ENCODE results near the gene ZNF687.

The ZNF687 gene

DNA sequence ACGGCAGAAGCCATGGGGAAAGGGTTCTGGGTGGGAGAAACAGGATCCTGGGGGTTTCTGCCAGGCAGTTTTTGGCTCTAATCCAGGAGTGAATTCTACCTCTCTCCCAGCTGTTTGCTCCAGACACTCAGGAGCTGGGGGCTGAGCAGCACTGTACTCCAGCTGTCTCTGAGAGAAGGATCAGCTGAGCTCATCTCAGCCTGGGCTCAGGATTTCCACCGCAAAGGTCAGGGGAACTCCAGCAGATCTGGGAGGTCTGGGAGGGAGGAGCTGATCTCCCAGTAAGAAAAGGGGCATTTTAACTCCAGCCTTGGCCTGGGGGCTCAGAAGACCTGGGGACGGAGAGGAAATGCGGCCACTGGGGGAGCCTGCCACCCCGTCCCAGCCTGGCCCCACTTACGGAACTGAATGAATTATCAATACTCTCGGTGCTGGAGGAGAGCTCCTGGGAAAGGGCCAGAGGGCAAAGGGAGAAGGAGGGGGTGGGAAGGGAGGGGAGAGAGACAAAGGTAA, 27.8 kb downstream of the ZNF687 start:
- no peak overlapping the region for H3K9ac ChIP-seq (ENCODE audit: low read length)
- no peaks in the 10 kb centered on the region for H3K27me3 ChIP-seq (ENCODE audit: control insufficient read depth, insufficient read depth, low read length)
- H3K4me3 ChIP-seq (ENCODE audit: low read length): no peak overlapping the region
- peaks cover 43% of the 10 kb centered on the region for H3K36me3 ChIP-seq (ENCODE audit: control insufficient read depth, insufficient read depth, low read length)
- peaks cover 18% of the 10 kb centered on the region for H3K4me1 ChIP-seq (ENCODE audit: control insufficient read depth, insufficient read depth, low read length)
- peak overlapping the region; percentile 20 for H3K27ac ChIP-seq (ENCODE audit: low read depth, low read length)

DNA sequence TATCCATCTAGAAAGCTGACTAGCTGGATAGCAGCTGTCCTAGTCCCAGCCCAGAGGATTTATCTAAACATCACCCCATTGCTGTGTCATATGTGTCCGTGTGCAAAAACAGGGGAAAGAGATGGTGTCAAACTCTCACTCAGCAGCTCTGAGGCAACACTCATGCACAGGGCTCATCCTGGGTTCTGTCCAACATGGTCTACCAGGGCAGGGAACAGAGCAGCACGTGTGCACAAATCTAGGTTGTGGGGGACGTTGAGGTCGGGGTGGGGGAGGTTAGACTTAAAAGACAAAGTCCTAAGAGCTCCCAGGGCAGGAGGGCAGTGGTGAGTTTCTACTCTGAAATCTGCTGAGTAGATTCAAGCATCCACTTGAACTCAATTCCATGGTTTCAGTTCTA, 28.9 kb downstream of the ZNF687 start:
- H3K9ac ChIP-seq (ENCODE audit: low read length): no peak overlapping the region
- H3K27me3 ChIP-seq (ENCODE audit: control insufficient read depth, insufficient read depth, low read length): no peaks in the 10 kb centered on the region
- no peak overlapping the region for H3K4me3 ChIP-seq (ENCODE audit: low read length)
- H3K4me1 ChIP-seq (ENCODE audit: control insufficient read depth, insufficient read depth, low read length): peaks cover 18% of the 10 kb centered on the region
- peaks cover 43% of the 10 kb centered on the region for H3K36me3 ChIP-seq (ENCODE audit: control insufficient read depth, insufficient read depth, low read length)
- H3K27ac ChIP-seq (ENCODE audit: low read depth, low read length): peak overlapping the region; percentile 64

DNA sequence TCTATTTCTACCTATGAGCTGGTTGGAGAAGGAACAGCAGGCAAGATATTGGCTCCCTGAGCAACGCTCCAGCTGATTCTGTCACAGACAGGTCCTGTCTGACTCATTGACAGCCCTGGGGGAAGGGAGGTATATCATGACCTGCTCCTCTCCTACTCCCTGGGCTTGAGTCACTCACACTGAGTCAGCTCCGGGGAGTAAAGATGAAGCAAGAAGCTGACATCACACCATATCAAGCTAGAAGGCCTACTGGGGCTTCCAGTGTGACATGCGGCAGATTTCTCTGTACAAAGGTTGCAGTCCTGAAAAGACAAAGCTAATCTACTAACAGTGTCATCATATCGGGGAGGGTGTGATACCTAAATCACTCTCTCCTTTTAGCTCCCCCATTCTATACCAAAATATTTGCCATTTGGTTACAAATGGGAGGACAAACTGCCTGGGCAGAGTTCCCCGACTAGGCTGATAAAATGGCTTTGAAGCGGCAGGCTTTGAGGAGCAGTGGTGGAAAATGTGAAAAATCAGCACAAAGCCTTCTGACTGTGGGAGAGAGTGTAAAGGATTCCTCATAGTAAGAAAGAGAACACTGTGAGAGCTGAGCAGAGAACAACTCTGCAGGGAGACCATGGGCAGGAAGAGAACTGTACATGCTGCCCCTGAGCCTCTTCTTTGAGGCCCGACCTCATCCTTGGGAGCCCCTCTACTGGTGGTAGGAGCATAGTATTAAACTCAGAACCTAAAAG, 29.7 kb downstream of the ZNF687 start:
- no peak overlapping the region for H3K4me3 ChIP-seq (ENCODE audit: low read length)
- H3K9ac ChIP-seq (ENCODE audit: low read length): no peak overlapping the region
- peaks cover 38% of the 10 kb centered on the region for H3K36me3 ChIP-seq (ENCODE audit: control insufficient read depth, insufficient read depth, low read length)
- H3K4me1 ChIP-seq (ENCODE audit: control insufficient read depth, insufficient read depth, low read length): peaks cover 18% of the 10 kb centered on the region
- no peaks in the 10 kb centered on the region for H3K27me3 ChIP-seq (ENCODE audit: control insufficient read depth, insufficient read depth, low read length)
- peak overlapping the region; percentile 64 for H3K27ac ChIP-seq (ENCODE audit: low read depth, low read length)

DNA sequence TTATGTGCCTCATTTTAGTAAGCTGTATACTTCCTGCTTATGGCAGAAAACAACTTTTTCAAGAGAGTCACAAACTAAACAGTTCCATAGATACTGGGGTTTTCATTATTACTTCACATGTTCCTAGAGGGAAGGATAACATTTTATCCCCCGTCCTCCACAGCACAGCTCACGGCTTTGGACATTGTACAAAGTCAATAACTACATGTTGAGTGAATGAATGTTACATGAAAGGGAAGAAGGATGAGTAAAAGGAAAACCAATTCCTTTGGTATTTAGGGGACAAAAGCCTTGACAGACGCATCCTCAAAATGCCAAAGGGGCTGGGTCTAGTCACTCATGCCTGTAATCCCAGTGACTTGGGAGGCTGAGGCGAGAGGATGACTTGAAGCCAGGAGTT, 30.3 kb downstream of the ZNF687 start:
- peaks cover 33% of the 10 kb centered on the region for H3K36me3 ChIP-seq (ENCODE audit: control insufficient read depth, insufficient read depth, low read length)
- H3K4me1 ChIP-seq (ENCODE audit: control insufficient read depth, insufficient read depth, low read length): peaks cover 18% of the 10 kb centered on the region
- no peaks in the 10 kb centered on the region for H3K27me3 ChIP-seq (ENCODE audit: control insufficient read depth, insufficient read depth, low read length)
- no peak overlapping the region for H3K4me3 ChIP-seq (ENCODE audit: low read length)
- no peak overlapping the region for H3K9ac ChIP-seq (ENCODE audit: low read length)
- H3K27ac ChIP-seq (ENCODE audit: low read depth, low read length): peak overlapping the region; percentile 64

DNA sequence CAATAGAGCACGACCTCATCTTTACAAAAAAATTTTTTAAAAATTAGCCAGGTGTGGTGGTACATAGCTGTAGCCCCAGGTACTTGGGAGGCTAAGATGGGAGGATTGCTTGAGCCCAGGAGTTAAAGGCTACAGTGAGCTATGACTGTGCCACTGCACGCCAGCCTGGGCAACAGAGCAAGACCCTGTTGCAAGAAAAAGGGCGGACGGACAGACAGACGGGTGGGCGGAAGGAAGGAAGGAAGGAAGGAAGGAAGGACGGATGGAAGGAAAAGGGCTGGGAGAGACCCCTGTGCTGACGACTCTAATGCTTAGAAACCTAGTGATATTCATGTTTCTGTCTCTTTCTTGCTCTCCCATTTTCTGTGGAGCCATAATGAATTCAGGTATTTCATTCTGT, 30.7 kb downstream of the ZNF687 start:
- Histone ChIP-seq H3K36me3 (ENCODE audit: control insufficient read depth, insufficient read depth, low read length) (peaks cover 29% of the 10 kb centered on the region), H3K27me3 (ENCODE audit: control insufficient read depth, insufficient read depth, low read length) (no peaks in the 10 kb centered on the region), H3K9ac (ENCODE audit: low read length) (no peak overlapping the region), H3K27ac (ENCODE audit: low read depth, low read length) (no peak overlapping the region), H3K4me1 (ENCODE audit: control insufficient read depth, insufficient read depth, low read length) (peaks cover 18% of the 10 kb centered on the region), H3K4me3 (ENCODE audit: low read length) (no peak overlapping the region)

DNA sequence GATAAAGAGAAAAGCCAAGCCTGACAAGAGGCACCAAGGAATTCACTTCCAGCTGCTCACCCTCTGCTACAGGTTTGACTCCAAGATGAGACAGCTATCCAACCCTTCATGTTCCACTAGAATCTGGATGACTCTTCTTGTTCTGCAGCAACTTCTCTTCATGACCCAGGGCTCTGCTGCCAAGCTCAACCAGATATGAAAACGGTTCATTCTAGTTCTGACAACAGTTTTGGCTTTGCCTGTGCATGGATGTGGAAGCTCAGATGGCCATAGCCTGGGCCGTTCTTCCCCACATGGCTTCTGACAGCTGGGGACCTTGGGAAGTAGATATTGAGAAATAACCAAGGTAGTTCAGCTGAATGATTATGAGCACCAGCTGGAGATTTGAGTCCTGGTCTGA, 31.4 kb downstream of the ZNF687 start:
- Histone ChIP-seq H3K4me1 (ENCODE audit: control insufficient read depth, insufficient read depth, low read length) (peaks cover 18% of the 10 kb centered on the region), H3K27ac (ENCODE audit: low read depth, low read length) (peak overlapping the region; percentile 42), H3K9ac (ENCODE audit: low read length) (no peak overlapping the region), H3K4me3 (ENCODE audit: low read length) (no peak overlapping the region), H3K27me3 (ENCODE audit: control insufficient read depth, insufficient read depth, low read length) (no peaks in the 10 kb centered on the region), H3K36me3 (ENCODE audit: control insufficient read depth, insufficient read depth, low read length) (peaks cover 24% of the 10 kb centered on the region)

DNA sequence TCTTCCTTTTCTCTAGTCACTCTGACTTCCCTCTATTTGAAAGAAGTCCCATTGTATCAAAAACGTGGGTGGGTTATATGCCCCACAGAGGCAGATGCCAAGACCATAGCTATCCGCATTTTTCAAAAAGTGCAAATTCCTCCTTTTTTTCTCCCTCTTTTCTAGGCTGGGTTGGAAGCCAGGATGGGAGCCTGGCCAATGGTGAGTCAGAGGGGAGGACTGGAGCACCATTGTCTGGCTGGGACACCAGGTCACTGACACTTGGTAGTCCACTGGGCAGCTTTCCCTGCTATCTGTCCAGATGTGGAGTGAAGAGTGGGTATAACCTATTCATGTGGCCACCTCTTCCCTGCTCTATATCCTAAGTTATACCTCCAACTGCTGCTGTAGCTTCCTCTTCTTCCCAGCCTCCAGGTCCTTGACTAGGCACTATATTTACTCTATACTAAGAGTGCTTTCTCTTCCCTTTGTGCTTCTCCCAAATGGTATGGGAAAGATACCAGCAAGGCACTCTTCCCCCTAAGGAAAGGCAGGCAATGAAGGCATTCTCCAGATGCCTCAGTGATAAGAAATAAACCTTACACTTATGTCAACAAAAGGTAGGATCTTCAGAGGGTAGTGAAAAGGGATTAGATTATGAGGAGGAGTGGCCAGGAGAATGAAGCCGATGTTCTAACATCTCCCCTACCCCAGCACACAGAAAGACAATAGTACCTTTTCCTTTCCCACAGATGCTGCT, 32.2 kb downstream of the ZNF687 start:
- H3K4me1 ChIP-seq (ENCODE audit: control insufficient read depth, insufficient read depth, low read length): peaks cover 18% of the 10 kb centered on the region
- no peak overlapping the region for H3K9ac ChIP-seq (ENCODE audit: low read length)
- no peak overlapping the region for H3K4me3 ChIP-seq (ENCODE audit: low read length)
- no peaks in the 10 kb centered on the region for H3K27me3 ChIP-seq (ENCODE audit: control insufficient read depth, insufficient read depth, low read length)
- peak overlapping the region; percentile 42 for H3K27ac ChIP-seq (ENCODE audit: low read depth, low read length)
- peaks cover 18% of the 10 kb centered on the region for H3K36me3 ChIP-seq (ENCODE audit: control insufficient read depth, insufficient read depth, low read length)

DNA sequence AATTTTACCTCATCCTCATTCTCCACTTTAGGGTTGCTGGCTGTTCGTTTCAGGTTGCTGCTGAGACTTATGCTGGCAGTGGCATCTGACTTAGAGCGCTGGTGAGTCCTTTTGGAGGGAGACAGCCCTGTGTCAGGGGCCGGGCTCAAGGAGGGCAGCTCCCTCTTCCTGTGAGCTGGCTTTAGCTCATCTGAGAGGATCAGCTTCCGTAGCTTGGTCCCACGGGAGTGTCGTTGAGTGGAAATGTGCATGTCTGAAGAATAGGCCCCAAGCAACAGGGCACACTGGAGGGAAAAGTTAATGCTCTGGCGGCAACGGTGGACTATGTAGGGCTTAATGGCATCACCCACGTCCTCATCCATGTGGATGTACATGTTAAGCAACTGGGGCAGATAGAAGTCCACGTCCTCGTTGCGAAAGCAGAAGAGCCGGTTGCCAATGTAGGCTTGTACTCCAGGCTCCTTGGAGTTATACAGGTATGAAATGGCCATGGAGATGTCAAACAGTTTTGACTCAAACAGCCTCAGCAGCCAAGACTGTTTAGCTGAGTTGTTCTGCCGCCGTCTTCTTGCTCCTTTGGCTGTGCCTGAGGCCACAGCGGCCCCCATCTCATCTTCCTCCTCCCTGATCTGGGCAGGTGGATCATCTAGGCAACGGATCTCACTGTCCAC, 33.6 kb downstream of the ZNF687 start:
- Histone ChIP-seq H3K4me1 (ENCODE audit: control insufficient read depth, insufficient read depth, low read length) (peaks cover 16% of the 10 kb centered on the region), H3K27ac (ENCODE audit: low read depth, low read length) (no peak overlapping the region), H3K36me3 (ENCODE audit: control insufficient read depth, insufficient read depth, low read length) (peaks cover 21% of the 10 kb centered on the region), H3K9ac (ENCODE audit: low read length) (no peak overlapping the region), H3K4me3 (ENCODE audit: low read length) (no peak overlapping the region), H3K27me3 (ENCODE audit: control insufficient read depth, insufficient read depth, low read length) (no peaks in the 10 kb centered on the region)

DNA sequence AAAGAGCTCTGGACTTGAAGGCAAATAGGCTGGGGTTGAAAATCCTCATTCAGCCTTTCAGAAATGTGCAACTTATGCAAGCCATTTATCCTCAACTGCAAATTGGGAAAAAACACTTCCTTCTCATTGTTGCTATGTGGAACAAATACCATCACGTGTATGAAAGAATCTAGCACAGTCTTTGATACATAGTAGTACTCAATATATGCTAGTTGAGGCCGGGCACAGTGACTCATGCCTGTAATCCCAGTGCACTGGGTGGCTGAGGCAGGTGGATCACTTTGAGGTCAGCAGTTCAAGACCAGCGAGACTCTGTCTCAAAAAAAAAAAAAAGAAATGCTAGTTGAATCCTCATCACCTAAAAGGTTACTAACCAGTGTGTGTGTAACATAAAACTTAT, 36.9 kb downstream of the ZNF687 start:
- H3K4me1 ChIP-seq (ENCODE audit: control insufficient read depth, insufficient read depth, low read length): no peaks in the 10 kb centered on the region
- H3K9ac ChIP-seq (ENCODE audit: low read length): no peak overlapping the region
- peaks cover 15% of the 10 kb centered on the region for H3K36me3 ChIP-seq (ENCODE audit: control insufficient read depth, insufficient read depth, low read length)
- no peak overlapping the region for H3K27ac ChIP-seq (ENCODE audit: low read depth, low read length)
- H3K27me3 ChIP-seq (ENCODE audit: control insufficient read depth, insufficient read depth, low read length): no peaks in the 10 kb centered on the region
- H3K4me3 ChIP-seq (ENCODE audit: low read length): no peak overlapping the region

DNA sequence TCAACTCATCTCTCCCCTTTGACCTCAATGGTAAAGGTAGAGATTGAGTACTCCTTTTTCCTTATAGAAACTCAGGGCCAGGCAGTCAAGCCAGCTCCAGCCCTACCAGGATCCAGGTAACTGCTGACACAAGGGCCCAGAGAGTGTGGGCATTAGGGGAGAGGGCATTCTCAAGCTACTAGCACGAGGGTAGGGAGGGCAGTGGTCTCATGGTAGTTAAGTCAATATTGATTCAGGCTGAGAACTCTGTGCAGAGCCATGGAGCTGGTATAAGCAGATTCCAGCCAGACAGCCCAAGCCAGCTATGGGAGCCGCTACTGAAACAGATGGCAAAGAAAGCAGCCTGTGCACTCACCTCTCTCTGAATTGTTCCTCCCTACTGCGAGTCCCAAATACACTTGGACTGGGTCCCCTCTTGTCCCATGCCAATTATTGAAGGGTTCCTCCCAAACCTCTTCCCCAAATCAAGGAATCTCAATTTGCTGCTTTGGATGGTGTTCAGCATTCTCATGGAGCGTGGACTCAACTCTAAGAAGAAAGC, 42.4 kb downstream of the ZNF687 start:
- H3K4me1 ChIP-seq (ENCODE audit: control insufficient read depth, insufficient read depth, low read length): peaks cover 12% of the 10 kb centered on the region
- H3K9ac ChIP-seq (ENCODE audit: low read length): no peak overlapping the region
- no peak overlapping the region for H3K4me3 ChIP-seq (ENCODE audit: low read length)
- H3K27me3 ChIP-seq (ENCODE audit: control insufficient read depth, insufficient read depth, low read length): no peaks in the 10 kb centered on the region
- H3K36me3 ChIP-seq (ENCODE audit: control insufficient read depth, insufficient read depth, low read length): peaks cover 9% of the 10 kb centered on the region
- H3K27ac ChIP-seq (ENCODE audit: low read depth, low read length): no peak overlapping the region

DNA sequence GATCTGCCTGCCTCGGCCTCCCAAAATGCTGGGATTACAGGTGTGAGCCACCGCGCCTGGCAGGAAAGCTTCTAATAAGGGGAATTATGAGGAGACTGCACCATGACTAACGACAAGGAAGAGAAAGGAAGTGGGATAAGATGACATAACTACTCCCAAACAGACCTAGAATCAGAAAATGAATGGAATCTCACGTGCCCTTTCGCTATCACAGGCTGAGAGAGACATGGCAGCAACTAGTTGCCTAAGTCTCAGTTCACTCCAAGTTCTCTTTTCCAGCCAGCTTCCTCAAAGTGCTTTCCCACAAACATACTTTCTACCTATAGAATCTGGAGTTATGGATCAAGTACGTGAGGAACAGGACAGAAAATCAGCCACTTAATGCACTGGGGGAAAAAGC, 43.1 kb downstream of the ZNF687 start:
- peaks cover 12% of the 10 kb centered on the region for H3K4me1 ChIP-seq (ENCODE audit: control insufficient read depth, insufficient read depth, low read length)
- no peak overlapping the region for H3K4me3 ChIP-seq (ENCODE audit: low read length)
- no peak overlapping the region for H3K27ac ChIP-seq (ENCODE audit: low read depth, low read length)
- peaks cover 9% of the 10 kb centered on the region for H3K36me3 ChIP-seq (ENCODE audit: control insufficient read depth, insufficient read depth, low read length)
- no peaks in the 10 kb centered on the region for H3K27me3 ChIP-seq (ENCODE audit: control insufficient read depth, insufficient read depth, low read length)
- H3K9ac ChIP-seq (ENCODE audit: low read length): no peak overlapping the region

Measured in rectal smooth muscle tissue (tissue), 1 donor.